ENCODE results near the gene FAM43B. TPM values are rescaled to one million over a fixed set of nuclear protein-coding genes. Genes with fewer than 3 reads are reported as not detected.
"Not testable (repeated sequence)": the region's sequence is repeated elsewhere in the genome, so short reads cannot be mapped to it uniquely, and the experiment has no call there.

The FAM43B gene, protein sequence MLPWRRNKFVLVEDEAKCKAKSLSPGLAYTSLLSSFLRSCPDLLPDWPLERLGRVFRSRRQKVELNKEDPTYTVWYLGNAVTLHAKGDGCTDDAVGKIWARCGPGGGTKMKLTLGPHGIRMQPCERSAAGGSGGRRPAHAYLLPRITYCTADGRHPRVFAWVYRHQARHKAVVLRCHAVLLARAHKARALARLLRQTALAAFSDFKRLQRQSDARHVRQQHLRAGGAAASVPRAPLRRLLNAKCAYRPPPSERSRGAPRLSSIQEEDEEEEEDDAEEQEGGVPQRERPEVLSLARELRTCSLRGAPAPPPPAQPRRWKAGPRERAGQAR
- under 1 TPM; 0.09 to 0.39 TPM for total RNA-seq
- long read RNA-seq: 0 reads

DNA sequence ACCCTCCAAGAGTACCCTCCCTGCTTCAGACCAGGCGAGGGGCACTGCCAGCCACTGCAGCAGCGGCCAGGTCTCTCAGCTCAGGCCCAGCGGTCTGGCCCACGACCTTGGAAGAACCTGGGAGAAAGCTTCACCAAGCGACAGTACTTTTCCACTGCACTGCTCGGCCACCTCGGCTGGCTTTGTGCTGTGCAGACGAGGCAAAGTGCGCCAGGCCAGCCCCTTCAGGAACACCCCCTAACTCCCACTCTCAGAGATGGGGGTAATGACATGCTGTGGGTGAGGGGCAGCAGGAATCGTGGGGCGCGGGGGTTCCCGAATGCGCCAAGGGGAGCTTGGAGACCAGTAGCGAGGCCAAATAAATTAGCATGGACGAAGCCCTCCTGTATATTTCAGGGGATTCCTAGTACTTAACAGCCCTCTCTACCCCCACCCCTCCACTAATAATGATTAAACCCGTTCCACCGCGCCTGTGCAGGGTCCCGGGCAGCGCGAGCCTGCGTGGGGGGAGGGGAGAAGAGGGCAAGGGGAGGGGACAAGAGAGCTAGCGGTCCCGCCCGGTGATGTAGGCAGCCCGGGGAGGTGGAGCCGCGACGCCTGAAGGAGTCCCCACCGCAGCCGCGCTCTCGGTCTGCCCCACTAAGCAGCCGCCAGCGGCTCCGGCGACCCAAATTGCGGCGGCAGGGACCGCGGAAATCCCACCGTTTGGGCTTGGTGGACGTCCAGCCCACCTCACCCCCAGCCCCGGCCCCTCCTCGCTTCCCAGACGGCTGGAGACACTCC lies at the start of gene FAM43B:
Gene FAM43B (plus strand): TSS at position 629 of the 783 bp plus-strand sequence. CDS start 401 bp downstream, outside the sequence.
- ATAC-seq (no peak), DNase-seq (peak in 1 of 2 donors; percentile 19)
- intact Hi-C loops (cut with DNase I, micrococcal nuclease): no loop called here

- no peak for ATAC-seq
- DNase-seq: no peak
- intact Hi-C loops (cut with DNase I, micrococcal nuclease): no loop called here
These were observed 46.9 kb upstream of the FAM43B start for GRCh38 chr1:20505488-20505887.

GRCh38 chr1:20507248-20507563 lies 45.2 kb upstream of the FAM43B start:
- ATAC-seq (peak; percentile 27), DNase-seq (no peak)
- intact Hi-C loops (cut with DNase I, micrococcal nuclease): no loop called here

- intact Hi-C loops (cut with DNase I, micrococcal nuclease): no loop called here
- ATAC-seq (peak; percentile 98), DNase-seq (peak; percentile 96 to 97)
These were observed 44.6 kb upstream of the FAM43B start, which contains the start of gene MUL1 for GRCh38 chr1:20507564-20508410. TSS of gene MUL1 (minus strand) at chr1:20508151. CDS start at chr1:20508024, 127 bp downstream.

DNA sequence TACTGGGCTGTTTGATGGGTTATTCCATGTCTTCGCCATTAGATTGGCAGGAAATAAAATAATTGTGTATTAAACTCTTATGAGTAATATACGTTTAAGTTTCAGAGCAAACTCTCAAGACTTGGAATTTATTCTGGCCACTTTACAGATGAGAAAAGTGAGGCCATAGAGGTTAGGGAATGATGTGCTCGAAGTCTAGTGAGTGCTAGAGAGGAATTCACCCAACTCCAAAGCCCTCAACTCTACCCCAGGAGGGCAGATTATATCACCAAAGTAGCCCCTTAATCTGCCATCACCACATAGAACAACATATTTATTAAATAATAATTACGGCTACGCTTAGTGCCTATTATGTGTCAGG lies 44.0 kb upstream of the FAM43B start:
- intact Hi-C loops (cut with DNase I, micrococcal nuclease): no loop called here

DNA sequence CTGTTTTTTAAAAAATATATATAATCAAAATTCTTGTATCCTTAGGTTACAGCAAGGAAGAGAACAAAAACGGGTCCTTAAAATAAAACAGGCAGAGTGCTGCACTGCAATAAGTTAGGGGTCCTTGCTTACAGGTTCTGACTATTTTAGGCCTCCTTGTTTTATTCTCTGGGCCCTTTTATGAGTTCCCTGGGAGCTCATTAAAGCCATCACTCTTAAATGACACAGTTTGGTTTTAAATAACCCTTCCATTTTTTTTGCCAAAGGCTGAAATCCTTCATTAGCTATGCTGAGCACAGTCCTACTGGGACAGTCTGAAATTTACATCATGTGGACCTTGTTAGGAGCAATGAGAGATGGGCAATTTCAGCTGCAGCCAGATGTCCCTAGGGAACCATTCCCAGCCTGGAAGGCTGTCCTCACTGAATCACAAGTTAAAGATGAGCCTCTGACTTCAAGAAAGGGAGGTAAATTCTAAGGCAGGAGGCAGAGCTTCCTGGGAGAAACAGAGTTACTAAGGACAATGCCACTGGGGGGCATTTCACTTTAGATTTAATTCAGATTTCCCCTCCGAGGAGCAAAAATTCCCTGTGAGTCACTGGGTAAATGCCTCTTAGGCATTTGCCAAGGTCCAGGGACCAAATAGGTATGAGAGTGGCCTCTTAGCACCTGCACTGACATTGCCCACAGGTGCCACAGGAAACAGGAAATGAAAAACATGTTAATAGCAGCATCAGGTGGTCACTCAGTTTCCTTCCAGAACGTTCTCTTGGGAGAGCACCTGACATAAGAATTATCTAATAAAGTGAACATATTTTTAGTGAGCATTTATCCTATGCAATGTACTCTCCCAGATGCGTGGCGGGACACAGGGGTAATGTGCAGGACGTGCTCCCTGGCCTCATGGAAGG lies 40.6 kb upstream of the FAM43B start:
- ATAC-seq (no peak), DNase-seq (no peak)
- intact Hi-C loops (cut with DNase I, micrococcal nuclease): no loop called here

More for the DNA sequence above, 44.0 kb upstream of the FAM43B start:
- DNase-seq (no peak), ATAC-seq (no peak)

DNA sequence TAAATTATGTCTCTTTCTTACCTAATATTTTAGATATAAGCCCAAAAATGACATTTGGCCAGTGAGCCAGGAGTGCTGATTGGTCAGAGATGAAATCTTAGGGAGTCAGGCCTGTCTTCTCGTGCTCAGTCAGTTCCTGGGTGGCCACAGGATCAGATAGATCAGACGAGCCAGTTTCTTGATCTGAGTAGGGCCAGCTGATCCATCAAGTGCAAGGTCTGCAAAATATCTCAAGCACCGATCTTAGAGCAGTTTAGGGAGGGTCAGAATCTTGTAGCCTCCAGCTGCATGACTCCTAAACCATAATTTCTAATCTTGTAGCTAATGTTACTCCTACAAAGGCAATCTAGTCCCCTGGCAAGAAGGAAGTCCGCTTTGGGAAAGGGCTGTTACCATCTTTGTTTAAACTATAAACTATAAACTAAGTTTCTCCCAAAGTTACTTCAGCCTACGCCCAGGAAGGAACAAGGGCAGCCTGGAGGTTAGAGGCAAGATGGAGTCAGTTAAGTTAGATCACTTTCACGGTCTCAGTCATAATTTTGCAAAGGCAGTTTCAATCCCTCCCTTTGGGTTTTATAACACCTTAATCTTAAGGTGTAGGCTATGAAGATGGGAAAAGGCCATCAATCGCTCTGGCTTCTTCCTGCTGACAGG lies 32.6 kb upstream of the FAM43B start:
- intact Hi-C loops (cut with DNase I, micrococcal nuclease): loop anchor here (5.0 kb wide), 2 partner anchors 118 to 123 kb away; no protein-coding TSS in a partner anchor
- DNase-seq, ATAC-seq: not testable (repeated sequence)

- ATAC-seq (peak; percentile 85), DNase-seq (peak; percentile 60 to 84)
- intact Hi-C loops (cut with DNase I, micrococcal nuclease): loop anchor here (5.0 kb wide), 2 partner anchors 115 to 120 kb away; no protein-coding TSS in a partner anchor
These were observed 30.2 kb upstream of the FAM43B start for GRCh38 chr1:20521960-20522861.

GRCh38 chr1:20526267-20526666 lies 26.1 kb upstream of the FAM43B start:
- intact Hi-C loops (cut with DNase I, micrococcal nuclease): no loop called here
- DNase-seq (no peak), ATAC-seq (no peak)

- intact Hi-C loops (cut with DNase I, micrococcal nuclease): no loop called here
- ATAC-seq (no peak), DNase-seq (no peak)
These were observed 24.2 kb upstream of the FAM43B start for GRCh38 chr1:20528221-20528620.

GRCh38 chr1:20530306-20530705 lies 22.1 kb upstream of the FAM43B start:
- ATAC-seq: no peak
- no peak for DNase-seq
- intact Hi-C loops (cut with DNase I, micrococcal nuclease): no loop called here

- ATAC-seq: no peak
- no peak for DNase-seq
These were observed 21.5 kb upstream of the FAM43B start for GRCh38 chr1:20530901-20531300.

DNA sequence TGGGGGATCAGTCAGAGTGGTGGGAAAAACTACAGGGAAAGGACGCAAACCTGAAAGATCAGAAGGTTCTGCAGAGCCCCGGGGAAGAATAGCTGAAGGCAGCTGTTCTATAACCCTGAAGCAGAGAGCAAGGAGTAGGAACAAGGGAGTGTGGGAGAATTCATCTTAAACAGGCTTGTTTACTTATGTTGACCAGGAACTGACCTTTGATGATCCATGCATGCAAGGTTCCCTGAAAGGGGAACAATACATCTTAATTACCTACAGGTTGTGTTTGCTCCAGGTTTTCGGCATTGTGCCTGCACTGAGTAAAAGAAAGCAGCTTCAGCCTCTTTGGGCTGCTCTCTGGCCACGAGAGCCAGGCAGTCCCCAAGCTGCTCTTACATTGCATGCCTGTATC lies 18.7 kb upstream of the FAM43B start:
- intact Hi-C loops (cut with DNase I, micrococcal nuclease): no loop called here
- ATAC-seq (no peak), DNase-seq (no peak)

More at GRCh38 chr1:20530901-20531300, 21.5 kb upstream of the FAM43B start:
- intact Hi-C loops (cut with DNase I, micrococcal nuclease): no loop called here

DNA sequence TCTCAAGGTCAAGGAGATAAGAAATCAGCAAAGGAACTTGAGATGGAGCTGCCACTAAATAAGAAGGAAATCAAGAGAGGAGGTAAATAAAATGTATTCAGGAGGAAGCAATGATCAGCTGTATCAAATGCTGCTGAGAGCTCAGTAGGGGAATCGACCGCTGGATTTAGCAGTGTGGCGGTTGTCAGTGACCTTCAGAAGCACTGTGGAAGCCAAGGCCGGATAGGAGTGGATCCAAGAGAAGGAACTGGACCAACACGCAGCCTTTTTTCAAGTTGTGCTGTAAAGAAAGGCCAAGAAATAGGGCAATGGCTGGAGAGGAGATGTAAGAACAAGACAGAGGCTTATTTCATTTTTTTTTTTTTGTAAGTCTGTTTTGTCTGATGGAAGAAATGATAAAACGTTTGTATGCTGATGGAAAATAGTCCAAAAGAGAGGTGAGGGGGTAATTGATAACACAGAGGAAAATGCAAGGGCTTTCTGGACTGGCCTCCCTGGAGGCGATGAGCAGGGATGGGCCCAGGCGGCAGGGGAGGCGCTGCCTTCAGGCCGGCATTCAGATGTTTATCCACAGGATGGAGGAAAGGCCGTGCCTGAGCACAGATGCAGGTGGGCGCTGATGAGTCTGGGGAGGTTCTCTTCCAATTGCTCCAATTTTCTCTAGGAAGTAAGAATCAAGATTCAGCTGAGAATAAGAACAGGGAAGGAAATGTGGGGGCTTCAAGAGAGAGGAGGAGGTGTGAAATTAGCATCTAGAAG lies 17.5 kb upstream of the FAM43B start:
- intact Hi-C loops (cut with DNase I, micrococcal nuclease): no loop called here
- no peak for ATAC-seq
- no peak for DNase-seq

DNA sequence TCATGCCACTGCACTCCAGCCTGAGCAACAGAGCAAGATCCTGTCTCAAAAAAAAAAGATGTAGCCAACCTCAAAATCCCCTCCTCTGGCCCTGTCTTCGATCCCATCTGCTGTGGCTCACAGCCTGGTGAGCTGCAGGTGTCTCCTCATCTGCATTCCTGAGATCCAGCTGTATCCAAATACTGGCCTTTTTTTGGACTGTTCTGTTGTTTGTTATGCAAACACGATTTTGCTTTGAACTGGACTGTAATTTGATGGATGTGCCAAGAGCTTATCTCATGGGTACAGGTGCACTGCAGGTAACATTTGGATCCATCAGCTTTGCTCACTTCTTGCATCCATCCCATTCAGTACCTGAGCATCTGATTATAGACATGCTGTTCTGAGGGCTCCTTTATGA lies 14.1 kb upstream of the FAM43B start:
- no peak for DNase-seq
- no peak for ATAC-seq
- intact Hi-C loops (cut with DNase I, micrococcal nuclease): no loop called here
